Measurements from ENCODE around the gene NELFA.
"Not testable (repeated sequence)": the region's sequence is repeated elsewhere in the genome, so short reads cannot be mapped to it uniquely, and the experiment has no call there.

The NELFA gene

GRCh38 chr4:1993718-1994516 is 14.9 kb downstream of the NELFA start:
- not testable (repeated sequence) for DNase-seq

- DNase-seq = no peak
Measured at GRCh38 chr4:1993169-1993516, 15.6 kb downstream of the NELFA start.

- DNase-seq = no peak
Measured at GRCh38 chr4:1992468-1993168, 16.2 kb downstream of the NELFA start.

GRCh38 chr4:1991596-1992434 is 17.0 kb downstream of the NELFA start:
- DNase-seq = no peak

GRCh38 chr4:1991087-1991486 is 17.7 kb downstream of the NELFA start:
- no peak for DNase-seq

- DNase-seq = no peak
Measured at GRCh38 chr4:1990676-1991075, 18.1 kb downstream of the NELFA start.

- no peak for DNase-seq
Measured at GRCh38 chr4:1990348-1990645, 18.5 kb downstream of the NELFA start.

- no peak for DNase-seq
Measured at GRCh38 chr4:1989533-1990347, 19.0 kb downstream of the NELFA start.

GRCh38 chr4:1988327-1988724 is 20.4 kb downstream of the NELFA start:
- DNase-seq = no peak

- DNase-seq = no peak
Measured at GRCh38 chr4:1987721-1988326, 20.9 kb downstream of the NELFA start.

GRCh38 chr4:1987296-1987695 is 21.5 kb downstream of the NELFA start:
- DNase-seq = no peak

GRCh38 chr4:1986578-1987210 is 22.1 kb downstream of the NELFA start:
- DNase-seq = no peak

- no peak for DNase-seq
Measured at GRCh38 chr4:1985780-1986577, 22.8 kb downstream of the NELFA start.

- no peak for DNase-seq
Measured at GRCh38 chr4:1985294-1985693, 23.5 kb downstream of the NELFA start.

- DNase-seq = no peak
Measured at GRCh38 chr4:1984406-1985191, 24.2 kb downstream of the NELFA start.

GRCh38 chr4:1983846-1984405 is 24.8 kb downstream of the NELFA start:
- no peak for DNase-seq

GRCh38 chr4:1983053-1983845 is 25.5 kb downstream of the NELFA start:
- no peak for DNase-seq

GRCh38 chr4:1982124-1983052 is 26.4 kb downstream of the NELFA start:
- DNase-seq = no peak
